K562 (cell line): Measurements from ENCODE around the gene TMEM217. TPM values are rescaled to one million over a fixed set of nuclear protein-coding genes. Genes with fewer than 3 reads are reported as not detected.

Experiments
- BRD9 ChIP-seq: fragments of 450-650 bp; IDR thresholded peaks from 2 replicates; pipeline ENCODE4 v1.6.1; 2018; ENCODE audit warnings: low read depth; ENCODE audit not compliant: partially characterized antibody
- CXXC5 ChIP-seq: fragments of 250-450 bp; sonication (Bioruptor Pico); IDR thresholded peaks from 2 replicates; pipeline ENCODE4 v1.8.0; 2022; ENCODE audit warnings: inconsistent platforms, mild to moderate bottlenecking, moderate library complexity
- ETV6 ChIP-seq, 3 experiments: fragments of 150-350 bp in 1 of 3; sonication (generic) in 1 of 3; formaldehyde crosslinking in 1 of 3; IDR thresholded peaks; 2 replicates each; pipeline versions ENCODE4 v1.6.1 to v1.8.0; 2014 to 2022; ENCODE audit warnings: borderline replicate concordance in 2 of 3, low read depth in 2 of 3, antibody characterized with exemption in 1 of 3, low read length in 1 of 3, mild to moderate bottlenecking in 1 of 3, missing genetic modification reagents in 1 of 3
- FOXM1 ChIP-seq, 2 experiments: fragments of 450-650 bp in 1 of 2; sonication (generic) in 1 of 2; formaldehyde crosslinking in 1 of 2; IDR thresholded peaks; 2 replicates each; pipeline versions ENCODE4 v1.6.1 to v1.9.0; 2017 to 2022; ENCODE audit warnings: low read depth in 2 of 2, mild to moderate bottlenecking in 2 of 2, missing genetic modification reagents in 1 of 2, moderate library complexity in 1 of 2
- GATAD2A ChIP-seq: fragments of 450-650 bp; IDR thresholded peaks from 2 replicates; pipeline ENCODE4 v1.6.1; 2017
- HES1 ChIP-seq: fragments of 450-650 bp; IDR thresholded peaks from 2 replicates; pipeline ENCODE4 v1.6.1; 2016; ENCODE audit warnings: low read depth, mild to moderate bottlenecking, moderate library complexity
- HEY1 ChIP-seq: fragments of 250-450 bp; sonication (Bioruptor Pico); IDR thresholded peaks from 2 replicates; pipeline ENCODE4 v1.5.0; 2020; ENCODE audit warnings: mild to moderate bottlenecking, moderate library complexity, borderline replicate concordance
- HMBOX1 ChIP-seq: sonication (generic); IDR thresholded peaks from 2 replicates; pipeline ENCODE4 v1.6.1; 2016
- LCOR ChIP-seq: sonication (generic); formaldehyde crosslinking; IDR thresholded peaks from 2 replicates; pipeline ENCODE4 v1.8.0; 2022; ENCODE audit warnings: mild to moderate bottlenecking, missing genetic modification reagents
- NCOA6 ChIP-seq: fragments of 450-650 bp; IDR thresholded peaks from 2 replicates; pipeline ENCODE4 v1.6.1; 2017; ENCODE audit warnings: mild to moderate bottlenecking
- RBM14 ChIP-seq: fragments of 200-400 bp; formaldehyde crosslinking; IDR thresholded peaks from 2 replicates; pipeline ENCODE4 v1.6.1; 2018; ENCODE audit warnings: low read depth, mild to moderate bottlenecking, low read length, moderate library complexity, borderline replicate concordance; ENCODE audit not compliant: insufficient read depth
- REST ChIP-seq, 2 experiments: fragments of 450-650 bp; formaldehyde crosslinking in 1 of 2; IDR thresholded peaks; 2 replicates each; pipeline versions ENCODE4 v1.4.0 to v1.6.1; 2014 to 2020; ENCODE audit warnings: mild to moderate bottlenecking in 2 of 2, borderline replicate concordance in 1 of 2, low read depth in 1 of 2
- RNF2 ChIP-seq: sonication (generic); IDR thresholded peaks from 2 replicates; pipeline ENCODE4 v1.6.1; 2016
- SAFB2 ChIP-seq: fragments of 200-400 bp; formaldehyde crosslinking; IDR thresholded peaks from 2 replicates; pipeline ENCODE4 v1.6.1; 2018; ENCODE audit warnings: borderline replicate concordance, low read length, low read depth, moderate library complexity; ENCODE audit not compliant: severe bottlenecking
- SIX5 ChIP-seq, 2 experiments: IDR thresholded peaks; 2 replicates each; pipeline ENCODE4 v1.6.1; 2011; ENCODE audit warnings: low read length in 2 of 2, borderline replicate concordance in 1 of 2, low read depth in 1 of 2, mild to moderate bottlenecking in 1 of 2, moderate library complexity in 1 of 2; ENCODE audit not compliant: insufficient read depth in 1 of 2
- TARDBP ChIP-seq: fragments of 450-650 bp; IDR thresholded peaks from 2 replicates; pipeline ENCODE4 v1.6.1; 2016
- ZKSCAN3 ChIP-seq: fragments of 250-450 bp; sonication (Bioruptor Pico); IDR thresholded peaks from 2 replicates; pipeline ENCODE4 v1.4.0; 2020
- ZNF695 ChIP-seq: fragments of 450-650 bp; formaldehyde crosslinking; IDR thresholded peaks from 2 replicates; pipeline ENCODE4 v1.4.0; 2020; ENCODE audit warnings: mild to moderate bottlenecking, moderate library complexity
- polyA plus RNA-seq, 8 experiments: library from polyadenylated mRNA; depleted of rRNA in 4 of 8; stranded (reverse) in 5 of 8; unstranded in 3 of 8; fragments of >200 nt; fragmentation: Nextera tagmentation in 2 of 8; fragmentation: Illumina TruSeq in 1 of 8; extraction: Ambion mirVana in 2 of 8; extraction: Trizol in 1 of 8; gene quantifications; 2 replicates each; pipeline versions ENCODE4 v1.2.1 to v1.2.3, GENCODE V29; 2011 to 2014; ENCODE audit warnings: inconsistent platforms in 1 of 8, missing spikeins in 1 of 8
- total RNA-seq, 7 experiments: library from RNA; depleted of rRNA in 6 of 7; stranded (reverse); fragments of >200 nt in 6 of 7; fragmentation: Illumina TruSeq in 2 of 7; extraction: Trizol in 2 of 7; gene quantifications; 2 replicates each; pipeline versions ENCODE4 v1.2.1 to v1.2.3, GENCODE V29; 2011 to 2021; ENCODE audit warnings: low replicate concordance in 1 of 7

The TMEM217 gene
- total and polyA plus RNA-seq, 9 of the 15 experiments (the other 6 are each of a cell fraction or from before 2014, with no cell fraction given): 1.3 to 8.0 (median 1.9) TPM

- TF ChIP-seq HEY1 (CRISPR knock-in tag) (peak; percentile 31; the same call in 1 of the 2 replicates), HMBOX1 (no peak), LCOR (no peak), RNF2 (no peak), RBM14 (no peak), NCOA6 (no peak), SIX5 (IDR thresholded peaks at IDR 0.05; ENCODE audit: borderline replicate concordance in 1 of 2, insufficient read depth in 1 of 2, low read depth in 1 of 2, low read length in 2 of 2) (no peak), FOXM1 (IDR thresholded peaks at IDR 0.05; ENCODE audit: low read depth) (no peak), FOXM1 (CRISPR knock-in tag; IDR thresholded peaks at IDR 0.05; ENCODE audit: low read depth) (no peak), BRD9 (peak; percentile 46), SAFB2 (no peak), ETV6 (IDR thresholded peaks at IDR 0.05; ENCODE audit: borderline replicate concordance in 1 of 2, low read depth in 2 of 2, low read length in 1 of 2) (no peak), ETV6 (CRISPR knock-in tag; IDR thresholded peaks at IDR 0.05; ENCODE audit: borderline replicate concordance) (no peak), REST (IDR thresholded peaks at IDR 0.05; ENCODE audit: borderline replicate concordance) (no peak), REST (CRISPR knock-in tag; IDR thresholded peaks at IDR 0.05; ENCODE audit: low read depth) (no peak), CXXC5 (CRISPR knock-in tag) (0 out of 2 replicates have a peak, but pooled peaks have one; percentile 22), GATAD2A (no peak), ZNF695 (CRISPR knock-in tag) (no peak), TARDBP (no peak), HES1 (no peak), ZKSCAN3 (CRISPR knock-in tag) (no peak)
Observed at GRCh38 chr6:37242429-37243052, 15.4 kb downstream of the TMEM217 start (continued).
